Measurements from ENCODE around the gene ACSL5.

ACSL5 gene

DNA sequence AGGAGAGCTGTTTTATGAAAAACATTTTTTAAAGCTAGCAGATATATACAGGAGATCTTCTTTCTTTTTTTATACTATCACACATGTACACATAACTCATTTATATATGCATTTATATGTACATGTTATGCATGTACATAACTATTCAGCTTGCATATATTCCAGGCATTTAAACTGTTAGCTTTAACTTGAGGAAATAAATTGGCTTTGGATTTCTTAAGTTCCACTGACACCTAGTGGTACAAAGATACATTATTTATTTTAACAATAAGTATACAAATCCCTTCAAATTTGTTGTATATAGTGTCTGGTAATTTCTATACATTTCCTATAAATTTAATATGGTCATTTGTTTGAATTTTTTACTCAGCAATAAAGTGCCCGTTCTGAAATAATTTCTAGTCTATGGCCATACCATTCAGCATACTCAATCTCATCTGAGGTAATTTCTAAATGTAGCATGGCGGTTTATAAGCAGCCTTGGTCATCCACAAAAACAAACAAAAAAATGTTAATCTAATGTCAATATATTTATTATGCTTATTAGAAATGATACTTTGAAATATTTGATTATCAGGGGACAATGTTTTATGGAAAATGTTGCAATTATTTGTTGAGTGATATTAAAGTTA, 61.2 kb downstream of the ACSL5 start:
- ATAC-seq (ENCODE audit: low read depth), result no peak
- H3K27me3 ChIP-seq (ENCODE audit: insufficient read depth, poor library complexity, severe bottlenecking), result no peaks in the 10 kb centered on the region
- H3K9me3 ChIP-seq (ENCODE audit: severe bottlenecking), result no peaks in the 10 kb centered on the region
- no peaks in the 10 kb centered on the region for H3K4me1 ChIP-seq (ENCODE audit: insufficient read depth, poor library complexity, severe bottlenecking)
- H3K4me3 ChIP-seq (ENCODE audit: severe bottlenecking), result no peak overlapping the region
- no peak for DNase-seq (ENCODE audit: low spot score)
- peaks cover 84% of the 10 kb centered on the region for H3K36me3 ChIP-seq (ENCODE audit: low read depth)
- TF ChIP-seq, protein P1, sequence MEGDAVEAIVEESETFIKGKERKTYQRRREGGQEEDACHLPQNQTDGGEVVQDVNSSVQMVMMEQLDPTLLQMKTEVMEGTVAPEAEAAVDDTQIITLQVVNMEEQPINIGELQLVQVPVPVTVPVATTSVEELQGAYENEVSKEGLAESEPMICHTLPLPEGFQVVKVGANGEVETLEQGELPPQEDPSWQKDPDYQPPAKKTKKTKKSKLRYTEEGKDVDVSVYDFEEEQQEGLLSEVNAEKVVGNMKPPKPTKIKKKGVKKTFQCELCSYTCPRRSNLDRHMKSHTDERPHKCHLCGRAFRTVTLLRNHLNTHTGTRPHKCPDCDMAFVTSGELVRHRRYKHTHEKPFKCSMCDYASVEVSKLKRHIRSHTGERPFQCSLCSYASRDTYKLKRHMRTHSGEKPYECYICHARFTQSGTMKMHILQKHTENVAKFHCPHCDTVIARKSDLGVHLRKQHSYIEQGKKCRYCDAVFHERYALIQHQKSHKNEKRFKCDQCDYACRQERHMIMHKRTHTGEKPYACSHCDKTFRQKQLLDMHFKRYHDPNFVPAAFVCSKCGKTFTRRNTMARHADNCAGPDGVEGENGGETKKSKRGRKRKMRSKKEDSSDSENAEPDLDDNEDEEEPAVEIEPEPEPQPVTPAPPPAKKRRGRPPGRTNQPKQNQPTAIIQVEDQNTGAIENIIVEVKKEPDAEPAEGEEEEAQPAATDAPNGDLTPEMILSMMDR (IDR thresholded peaks at IDR 0.05; ENCODE audit: poor library complexity, severe bottlenecking), result peak; percentile 63
- no peak overlapping the region for H3K27ac ChIP-seq (ENCODE audit: poor library complexity, severe bottlenecking)

DNA sequence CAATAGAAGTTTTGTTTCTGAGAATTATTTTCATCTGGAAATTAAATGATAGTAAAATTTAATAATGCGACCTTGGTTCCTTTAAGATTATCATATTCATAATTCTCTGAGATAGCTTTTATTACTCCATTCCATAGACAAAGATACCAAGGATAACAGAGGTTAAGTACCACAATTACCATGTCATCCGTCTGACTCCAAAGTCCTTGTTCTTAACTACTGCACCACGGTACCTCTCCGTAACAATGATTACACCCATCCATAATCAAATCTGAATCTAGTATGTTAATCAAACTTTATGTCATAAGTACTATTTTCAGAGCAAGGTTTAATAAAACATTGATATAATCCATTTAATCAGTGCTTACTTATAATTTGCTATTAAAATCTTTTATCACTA, 64.4 kb downstream of the ACSL5 start:
- no peak overlapping the region for H3K27ac ChIP-seq (ENCODE audit: poor library complexity, severe bottlenecking)
- TF ChIP-seq, protein P1 (IDR thresholded peaks at IDR 0.05; ENCODE audit: poor library complexity, severe bottlenecking), result no peak
- DNase-seq (ENCODE audit: low spot score) (no peak), ATAC-seq (ENCODE audit: low read depth) (no peak)
- H3K4me3 ChIP-seq (ENCODE audit: severe bottlenecking), result no peak overlapping the region
- no peaks in the 10 kb centered on the region for H3K9me3 ChIP-seq (ENCODE audit: severe bottlenecking)
- H3K36me3 ChIP-seq (ENCODE audit: low read depth), result peaks cover 90% of the 10 kb centered on the region
- no peaks in the 10 kb centered on the region for H3K27me3 ChIP-seq (ENCODE audit: insufficient read depth, poor library complexity, severe bottlenecking)
- H3K4me1 ChIP-seq (ENCODE audit: insufficient read depth, poor library complexity, severe bottlenecking), result no peaks in the 10 kb centered on the region

DNA sequence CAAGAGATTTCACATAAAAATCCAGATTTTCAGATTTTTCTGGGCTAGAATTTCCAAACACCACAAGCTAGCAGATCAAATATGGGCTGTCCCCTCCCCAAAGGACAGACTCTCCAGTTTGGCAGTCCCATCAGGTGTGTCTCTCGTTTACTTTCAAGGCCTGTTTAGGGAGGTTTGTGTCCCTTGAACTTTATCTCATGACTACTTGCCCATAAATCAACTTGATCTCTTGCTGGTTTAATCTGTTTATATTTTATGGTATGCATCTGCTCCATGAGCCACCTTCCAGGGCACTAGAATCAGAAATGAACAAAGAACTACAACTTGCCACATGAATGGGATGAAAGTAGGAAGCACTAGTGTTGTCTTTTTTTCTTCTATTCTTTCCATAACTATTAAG, 67.6 kb downstream of the ACSL5 start:
- TF ChIP-seq, protein P1 (IDR thresholded peaks at IDR 0.05; ENCODE audit: poor library complexity, severe bottlenecking), result no peak
- no peaks in the 10 kb centered on the region for H3K27me3 ChIP-seq (ENCODE audit: insufficient read depth, poor library complexity, severe bottlenecking)
- H3K36me3 ChIP-seq (ENCODE audit: low read depth), result peaks cover 88% of the 10 kb centered on the region
- H3K4me3 ChIP-seq (ENCODE audit: severe bottlenecking), result no peak overlapping the region
- H3K9me3 ChIP-seq (ENCODE audit: severe bottlenecking), result no peaks in the 10 kb centered on the region
- H3K27ac ChIP-seq (ENCODE audit: poor library complexity, severe bottlenecking), result no peak overlapping the region
- no peak for ATAC-seq (ENCODE audit: low read depth)
- no peak for DNase-seq (ENCODE audit: low spot score)
- H3K4me1 ChIP-seq (ENCODE audit: insufficient read depth, poor library complexity, severe bottlenecking), result peaks cover 3% of the 10 kb centered on the region

DNA sequence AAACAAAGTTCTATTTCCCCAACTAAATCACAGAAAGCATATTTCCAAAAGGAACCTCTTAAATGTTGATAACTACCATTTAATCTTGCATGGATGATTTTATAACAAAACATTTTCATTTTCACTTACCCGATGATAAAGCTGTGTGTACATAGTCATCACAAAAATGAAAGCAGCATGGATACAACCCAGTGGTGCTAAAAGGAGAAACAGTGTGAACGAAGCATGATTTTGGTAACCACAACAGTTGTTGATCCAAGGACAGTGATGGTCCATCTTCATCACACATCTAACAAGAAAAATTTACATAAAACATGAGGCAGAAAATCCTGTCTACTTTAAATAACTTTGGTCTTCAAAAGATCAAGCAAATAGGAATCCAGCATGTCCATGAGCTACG, 68.1 kb downstream of the ACSL5 start:
- Histone ChIP-seq H3K9me3 (ENCODE audit: severe bottlenecking) (no peaks in the 10 kb centered on the region), H3K4me1 (ENCODE audit: insufficient read depth, poor library complexity, severe bottlenecking) (peaks cover 3% of the 10 kb centered on the region), H3K4me3 (ENCODE audit: severe bottlenecking) (no peak overlapping the region), H3K36me3 (ENCODE audit: low read depth) (peaks cover 86% of the 10 kb centered on the region), H3K27ac (ENCODE audit: poor library complexity, severe bottlenecking) (no peak overlapping the region), H3K27me3 (ENCODE audit: insufficient read depth, poor library complexity, severe bottlenecking) (no peaks in the 10 kb centered on the region)
- DNase-seq (ENCODE audit: low spot score) (no peak), ATAC-seq (ENCODE audit: low read depth) (no peak)
- TF ChIP-seq, protein P1 (IDR thresholded peaks at IDR 0.05; ENCODE audit: poor library complexity, severe bottlenecking), result no peak

DNA sequence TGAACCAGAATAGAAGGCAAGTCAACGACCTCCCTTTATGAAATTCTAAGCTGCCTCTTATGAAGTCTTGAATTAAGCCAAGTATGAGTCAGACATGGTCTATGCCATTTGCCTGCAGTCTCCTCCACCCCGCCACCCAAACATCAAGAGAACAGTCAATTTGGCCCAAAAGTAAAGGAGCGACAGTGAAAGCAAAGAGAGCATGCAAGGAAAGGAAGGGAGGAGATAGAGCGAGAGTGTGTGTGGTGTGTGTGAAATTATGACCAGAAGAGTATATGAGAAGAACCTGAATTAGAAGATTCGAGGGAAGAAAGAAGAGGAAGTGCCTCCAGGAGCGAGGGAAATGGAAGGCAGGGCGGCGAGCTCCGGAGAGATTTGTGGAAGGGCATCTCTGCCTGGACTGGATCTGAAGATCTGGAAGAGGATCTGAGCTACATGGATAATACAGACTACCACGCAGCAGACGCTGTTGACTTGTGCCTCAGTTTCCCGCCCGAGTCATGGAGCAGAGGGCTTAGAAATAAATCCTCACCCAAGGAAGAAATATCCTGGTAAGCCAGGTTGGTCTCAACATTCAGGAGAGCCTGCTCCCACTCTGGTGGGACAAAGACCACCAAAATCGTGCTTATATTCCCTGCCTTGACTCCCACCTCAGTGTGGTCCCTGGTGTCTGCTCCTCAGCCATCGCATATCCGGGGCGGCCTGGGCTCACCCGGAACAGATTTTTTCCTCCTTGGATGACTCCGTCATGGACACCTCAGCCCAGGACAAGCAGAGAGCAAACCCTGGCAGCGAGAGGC, 72.3 kb downstream of the ACSL5 start:
- Histone ChIP-seq H3K36me3 (ENCODE audit: low read depth) (peaks cover 52% of the 10 kb centered on the region), H3K27ac (ENCODE audit: poor library complexity, severe bottlenecking) (peak overlapping the region; percentile 64), H3K27me3 (ENCODE audit: insufficient read depth, poor library complexity, severe bottlenecking) (no peaks in the 10 kb centered on the region), H3K4me3 (ENCODE audit: severe bottlenecking) (peak overlapping the region; percentile 96), H3K4me1 (ENCODE audit: insufficient read depth, poor library complexity, severe bottlenecking) (peaks cover 10% of the 10 kb centered on the region), H3K9me3 (ENCODE audit: severe bottlenecking) (no peaks in the 10 kb centered on the region)
- 0 out of 3 replicates have a peak, but pooled peaks have one; percentile 12 for ATAC-seq (ENCODE audit: low read depth)
- DNase-seq (ENCODE audit: low spot score), result no peak
- TF ChIP-seq, protein P1 (IDR thresholded peaks at IDR 0.05; ENCODE audit: poor library complexity, severe bottlenecking), result no peak
